ENCODE results near the gene TSEN15.

Gene TSEN15

GRCh38 chr1:184078564-184079249 lies 27.2 kb downstream of the TSEN15 start:
- TF ChIP-seq CTCF (IDR thresholded peaks at IDR 0.05; ENCODE audit: low read depth, low read length) (no peak), EZH2phosphoT487 (IDR thresholded peaks at IDR 0.05; ENCODE audit: low read depth) (no peak)
- Histone ChIP-seq H3K36me3 (replicated peaks; ENCODE audit: low read depth, low read length) (no peaks in the 10 kb centered on the region), H2AFZ (ENCODE audit: low read depth, low read length) (no peak overlapping the region), H3K27ac (ENCODE audit: low read length) (no peak overlapping the region), H3K9ac (ENCODE audit: low read length) (no peak overlapping the region), H3K27me3 (ENCODE audit: low read depth, low read length) (no peaks in the 10 kb centered on the region), H3K4me2 (ENCODE audit: low read length) (no peak overlapping the region), H3K79me2 (ENCODE audit: low read length) (no peaks in the 10 kb centered on the region), H4K20me1 (ENCODE audit: insufficient read depth, low read length) (no peaks in the 10 kb centered on the region), H3K4me3 (ENCODE audit: low read length) (no peak overlapping the region), H3K9me3 (ENCODE audit: insufficient read depth, low read length) (no peaks in the 10 kb centered on the region), H3K4me1 (ENCODE audit: low read length) (no peaks in the 10 kb centered on the region)

GRCh38 chr1:184080309-184080708 lies 28.8 kb downstream of the TSEN15 start:
- no peak overlapping the region for H3K4me2 ChIP-seq (ENCODE audit: low read length)
- TF ChIP-seq EZH2phosphoT487 (IDR thresholded peaks at IDR 0.05; ENCODE audit: low read depth) (no peak), CTCF (IDR thresholded peaks at IDR 0.05; ENCODE audit: low read depth, low read length) (no peak)
- no peak overlapping the region for H3K4me3 ChIP-seq (ENCODE audit: low read length)
- no peaks in the 10 kb centered on the region for H3K9me3 ChIP-seq (ENCODE audit: insufficient read depth, low read length)
- H3K36me3 ChIP-seq (replicated peaks; ENCODE audit: low read depth, low read length): no peaks in the 10 kb centered on the region
- no peaks in the 10 kb centered on the region for H3K79me2 ChIP-seq (ENCODE audit: low read length)
- H2AFZ ChIP-seq (ENCODE audit: low read depth, low read length): no peak overlapping the region
- no peak overlapping the region for H3K9ac ChIP-seq (ENCODE audit: low read length)
- no peaks in the 10 kb centered on the region for H3K4me1 ChIP-seq (ENCODE audit: low read length)
- no peak overlapping the region for H3K27ac ChIP-seq (ENCODE audit: low read length)
- no peaks in the 10 kb centered on the region for H3K27me3 ChIP-seq (ENCODE audit: low read depth, low read length)
- H4K20me1 ChIP-seq (ENCODE audit: insufficient read depth, low read length): no peaks in the 10 kb centered on the region

GRCh38 chr1:184082541-184083415 lies 31.2 kb downstream of the TSEN15 start:
- Histone ChIP-seq H3K9me3 (ENCODE audit: insufficient read depth, low read length) (no peaks in the 10 kb centered on the region), H3K27me3 (ENCODE audit: low read depth, low read length) (no peaks in the 10 kb centered on the region), H3K79me2 (ENCODE audit: low read length) (no peaks in the 10 kb centered on the region), H2AFZ (ENCODE audit: low read depth, low read length) (no peak overlapping the region), H3K4me2 (ENCODE audit: low read length) (no peak overlapping the region), H3K36me3 (replicated peaks; ENCODE audit: low read depth, low read length) (no peaks in the 10 kb centered on the region), H3K4me3 (ENCODE audit: low read length) (no peak overlapping the region), H3K27ac (ENCODE audit: low read length) (no peak overlapping the region), H4K20me1 (ENCODE audit: insufficient read depth, low read length) (no peaks in the 10 kb centered on the region), H3K9ac (ENCODE audit: low read length) (no peak overlapping the region), H3K4me1 (ENCODE audit: low read length) (no peaks in the 10 kb centered on the region)
- TF ChIP-seq EZH2phosphoT487 (IDR thresholded peaks at IDR 0.05; ENCODE audit: low read depth): no peak
- TF ChIP-seq CTCF (IDR thresholded peaks at IDR 0.05; ENCODE audit: low read depth, low read length): no peak

- Histone ChIP-seq H3K9me3 (ENCODE audit: insufficient read depth, low read length) (no peaks in the 10 kb centered on the region), H3K4me3 (ENCODE audit: low read length) (no peak overlapping the region), H3K36me3 (replicated peaks; ENCODE audit: low read depth, low read length) (no peaks in the 10 kb centered on the region), H3K4me1 (ENCODE audit: low read length) (no peaks in the 10 kb centered on the region), H4K20me1 (ENCODE audit: insufficient read depth, low read length) (no peaks in the 10 kb centered on the region), H3K4me2 (ENCODE audit: low read length) (no peak overlapping the region), H3K27ac (ENCODE audit: low read length) (no peak overlapping the region), H3K27me3 (ENCODE audit: low read depth, low read length) (no peaks in the 10 kb centered on the region), H3K9ac (ENCODE audit: low read length) (no peak overlapping the region), H3K79me2 (ENCODE audit: low read length) (no peaks in the 10 kb centered on the region), H2AFZ (ENCODE audit: low read depth, low read length) (no peak overlapping the region)
- TF ChIP-seq CTCF (IDR thresholded peaks at IDR 0.05; ENCODE audit: low read depth, low read length): no peak
- TF ChIP-seq EZH2phosphoT487 (IDR thresholded peaks at IDR 0.05; ENCODE audit: low read depth): no peak
Measured at GRCh38 chr1:184085667-184086066, 34.1 kb downstream of the TSEN15 start.
